Measurements from ENCODE around the gene AFAP1L1. TPM values are rescaled to one million over a fixed set of nuclear protein-coding genes. Genes with fewer than 3 reads are reported as not detected.

AFAP1L1 gene
- total RNA-seq, 1 experiment from 2014 or later, result 15.2 TPM

DNA sequence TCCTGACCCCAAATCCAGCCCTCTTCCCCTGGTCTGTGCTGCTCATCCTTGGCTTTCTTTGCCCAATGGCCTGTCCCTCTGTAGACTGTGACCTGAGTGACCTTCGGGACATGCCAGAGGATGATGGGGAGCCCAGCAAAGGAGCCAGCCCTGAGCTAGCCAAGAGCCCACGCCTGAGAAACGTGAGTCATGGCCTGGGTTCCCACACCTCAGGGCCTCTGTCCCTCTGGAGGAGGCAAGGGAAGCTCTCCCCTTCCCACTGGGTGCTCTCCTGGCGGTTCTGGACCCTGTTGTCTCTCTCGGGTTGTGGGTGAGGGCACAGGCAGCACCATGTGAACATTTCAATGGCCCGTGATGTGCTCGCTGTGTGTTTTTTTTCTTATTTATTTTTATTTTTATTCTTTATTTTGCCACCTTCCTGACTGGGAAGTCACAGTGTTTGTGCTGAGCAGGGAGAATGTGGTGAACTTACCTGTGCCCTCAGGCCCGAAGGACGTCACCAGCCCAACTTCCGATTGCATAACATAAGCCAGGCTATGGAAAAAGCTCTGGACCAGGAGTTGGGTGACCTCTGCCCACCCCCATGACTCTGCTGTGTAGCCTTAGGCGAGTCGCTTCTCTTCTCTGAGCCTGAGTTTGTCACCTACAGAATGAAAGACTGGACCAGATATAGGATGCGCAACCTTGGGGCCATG lies 29.5 kb downstream of the AFAP1L1 start:
- ChIA-PET CTCF (no interaction called here), POLR2A (no interaction called here)
- intact Hi-C loops (cut with micrococcal nuclease; ENCODE audit: unreplicated experiment) (no loop called here), in situ Hi-C loops (cut with HindIII; ENCODE audit: low pct_unique_long_range_greater_than_20kb, low sequenced_read_pairs) (no loop called here)
- no peak overlapping the region for H3K4me3 ChIP-seq (ENCODE audit: low read depth in 2 of 2, low read length in 2 of 2)
- no peaks in the 10 kb centered on the region for H3K27me3 ChIP-seq (ENCODE audit: control insufficient read depth, insufficient read depth, low read length)
- no peak for ATAC-seq
- no peaks in the 10 kb centered on the region for H3K4me1 ChIP-seq (ENCODE audit: control insufficient read depth, insufficient read depth, low read length)
- no peak for DNase-seq (ENCODE audit: low read depth, low spot score)
- H3K36me3 ChIP-seq (ENCODE audit: control insufficient read depth, insufficient read depth, low read length), result no peaks in the 10 kb centered on the region
- BruUV-seq (replicated peaks), result no TSS peak
- TF ChIP-seq POLR2AphosphoS5 (IDR thresholded peaks at IDR 0.05; ENCODE audit: low read depth, low read length), result no peak
- TF ChIP-seq TCF7L2 (IDR thresholded peaks at IDR 0.05; ENCODE audit: low read depth, low read length), result no peak
- H3K27ac ChIP-seq (ENCODE audit: low read length), result no peak overlapping the region
- no peaks in the 10 kb centered on the region for H3K9me3 ChIP-seq (ENCODE audit: control insufficient read depth, insufficient read depth, low read depth, low read length)

- intact Hi-C loops (cut with micrococcal nuclease; ENCODE audit: unreplicated experiment), result no loop called here
- CTCF ChIA-PET, result no interaction called here
- no TSS peak for BruUV-seq (replicated peaks)
- H3K27me3 ChIP-seq (ENCODE audit: control insufficient read depth, insufficient read depth, low read length), result no peaks in the 10 kb centered on the region
- DNase-seq (ENCODE audit: low read depth, low spot score) (no peak), ATAC-seq (no peak)
- POLR2A ChIA-PET, result no interaction called here
- no peaks in the 10 kb centered on the region for H3K4me1 ChIP-seq (ENCODE audit: control insufficient read depth, insufficient read depth, low read length)
- in situ Hi-C loops (cut with HindIII; ENCODE audit: low pct_unique_long_range_greater_than_20kb, low sequenced_read_pairs), result no loop called here
- no peaks in the 10 kb centered on the region for H3K36me3 ChIP-seq (ENCODE audit: control insufficient read depth, insufficient read depth, low read length)
- H3K27ac ChIP-seq (ENCODE audit: low read length), result no peak overlapping the region
- no peaks in the 10 kb centered on the region for H3K9me3 ChIP-seq (ENCODE audit: control insufficient read depth, insufficient read depth, low read depth, low read length)
- no peak overlapping the region for H3K4me3 ChIP-seq (ENCODE audit: low read depth in 2 of 2, low read length in 2 of 2)
- no peak for TF ChIP-seq POLR2AphosphoS5 (IDR thresholded peaks at IDR 0.05; ENCODE audit: low read depth, low read length)
- no peak for TF ChIP-seq TCF7L2 (IDR thresholded peaks at IDR 0.05; ENCODE audit: low read depth, low read length)
- no peak for TF ChIP-seq REST (IDR thresholded peaks at IDR 0.05; ENCODE audit: insufficient read depth in 1 of 2, low read depth in 2 of 2, low read length in 1 of 2)
- no peak for TF ChIP-seq SIN3A (IDR thresholded peaks at IDR 0.05; ENCODE audit: borderline replicate concordance, insufficient read depth, low read depth, low read length)
- TF ChIP-seq CTCF (IDR thresholded peaks at IDR 0.05), result no peak
Observed at GRCh38 chr5:149301744-149302380, 30.2 kb downstream of the AFAP1L1 start.

DNA sequence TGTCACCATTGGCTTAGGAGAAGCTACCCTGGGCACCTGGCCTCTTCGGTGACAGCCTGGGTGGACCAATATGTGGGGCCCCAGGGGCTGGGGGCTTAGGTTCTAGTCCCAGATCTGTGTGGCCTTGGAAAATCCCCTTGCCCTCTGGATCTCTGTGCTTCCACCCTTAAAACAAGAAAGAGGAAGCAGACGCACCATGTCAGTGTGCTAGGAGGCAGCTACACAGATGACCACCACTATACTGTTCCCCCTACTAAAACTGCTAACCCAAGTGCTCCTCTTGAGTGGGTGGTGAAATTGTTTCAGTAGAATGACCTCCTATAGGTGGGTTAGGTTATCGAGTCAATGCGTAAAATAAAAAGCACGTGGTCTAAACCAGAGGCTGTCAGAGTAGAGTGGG lies 31.0 kb downstream of the AFAP1L1 start:
- intact Hi-C loops (cut with micrococcal nuclease; ENCODE audit: unreplicated experiment) (no loop called here), in situ Hi-C loops (cut with HindIII; ENCODE audit: low pct_unique_long_range_greater_than_20kb, low sequenced_read_pairs) (no loop called here)
- DNase-seq (ENCODE audit: low read depth, low spot score), result no peak
- CTCF ChIA-PET, result no interaction called here
- H3K4me3 ChIP-seq (ENCODE audit: low read depth in 2 of 2, low read length in 2 of 2), result no peak overlapping the region
- H3K27ac ChIP-seq (ENCODE audit: low read length), result no peak overlapping the region
- no TSS peak for BruUV-seq (replicated peaks)
- ATAC-seq, result no peak
- no peaks in the 10 kb centered on the region for H3K27me3 ChIP-seq (ENCODE audit: control insufficient read depth, insufficient read depth, low read length)
- no peak for TF ChIP-seq SIN3A (IDR thresholded peaks at IDR 0.05; ENCODE audit: borderline replicate concordance, insufficient read depth, low read depth, low read length)
- TF ChIP-seq TCF7L2 (IDR thresholded peaks at IDR 0.05; ENCODE audit: low read depth, low read length), result no peak
- TF ChIP-seq REST (IDR thresholded peaks at IDR 0.05; ENCODE audit: insufficient read depth in 1 of 2, low read depth in 2 of 2, low read length in 1 of 2), result no peak
- no peaks in the 10 kb centered on the region for H3K36me3 ChIP-seq (ENCODE audit: control insufficient read depth, insufficient read depth, low read length)
- POLR2A ChIA-PET, result no interaction called here
- no peaks in the 10 kb centered on the region for H3K4me1 ChIP-seq (ENCODE audit: control insufficient read depth, insufficient read depth, low read length)
- H3K9me3 ChIP-seq (ENCODE audit: control insufficient read depth, insufficient read depth, low read depth, low read length), result no peaks in the 10 kb centered on the region
